GM13976 (cell line): ENCODE measurements around the gene KPNB1.

ENCODE experiments used
- DNase-seq: peaks from one replicate; pipeline ENCODE4 v3.0.0; 2012; ENCODE audit warnings: low spot score
- CTCF ChIP-seq: IDR thresholded peaks from 2 replicates; pipeline ENCODE4 v1.5.1; 2012; ENCODE audit warnings: borderline replicate concordance, mild to moderate bottlenecking; ENCODE audit not compliant: insufficient read depth; ENCODE audit errors: extremely low read depth, missing control alignments, control extremely low read depth
- in situ Hi-C: fragments of 300-500 bp; cut with MboI; formaldehyde crosslinking; loops from one replicate; pipeline ENCODE4 v1.12.0; 2022; ENCODE audit warnings: low sequenced_read_pairs, mixed read lengths, inconsistent platforms; ENCODE audit not compliant: unreplicated experiment

The KPNB1 gene

DNA sequence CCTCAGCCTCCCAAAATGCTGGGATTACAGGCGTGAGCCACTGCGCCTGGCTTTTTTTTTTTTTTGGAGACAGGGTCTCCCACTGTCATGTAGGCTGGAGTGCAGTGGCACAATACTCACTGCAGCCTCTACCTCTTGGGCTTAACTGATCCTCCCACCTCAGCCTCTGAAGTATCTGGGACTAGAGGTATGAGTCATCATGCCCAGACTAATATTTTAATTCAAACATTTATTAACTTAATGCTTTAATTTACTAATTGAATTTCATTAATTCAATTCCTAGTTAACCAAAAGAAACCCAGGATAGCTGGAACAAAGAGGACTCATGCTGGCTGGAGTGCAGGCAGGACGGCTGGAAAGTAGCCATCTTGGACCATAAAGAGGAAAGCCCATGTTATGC lies 14.0 kb upstream of the KPNB1 start:
- no peak for TF ChIP-seq CTCF
- no peak for DNase-seq
- in situ Hi-C loops, result no loop called here

GRCh38 chr17:47636273-47637030 lies 13.3 kb upstream of the KPNB1 start:
- DNase-seq, result no peak
- TF ChIP-seq CTCF, result no peak
- in situ Hi-C loops, result no loop called here

- no peak for DNase-seq
- in situ Hi-C loops, result no loop called here
- no peak for TF ChIP-seq CTCF
Observed at GRCh38 chr17:47638903-47639302, 10.8 kb upstream of the KPNB1 start.

- TF ChIP-seq CTCF, result no peak
- DNase-seq, result no peak
- in situ Hi-C loops, result no loop called here
Observed at GRCh38 chr17:47640076-47640475, 9.6 kb upstream of the KPNB1 start.

GRCh38 chr17:47641202-47641601 lies 8.5 kb upstream of the KPNB1 start:
- in situ Hi-C loops, result no loop called here
- no peak for TF ChIP-seq CTCF
- DNase-seq, result no peak

GRCh38 chr17:47643116-47643515 lies 6.6 kb upstream of the KPNB1 start:
- no peak for TF ChIP-seq CTCF
- in situ Hi-C loops, result no loop called here
- DNase-seq, result no peak
